Stimulated activated CD8-positive, alpha-beta memory T cell treated with anti-CD3 and anti-CD28 coated beads, Interleukin-12 subunit alpha, Interleukin-12 subunit beta, amount 100 ng/mL, for 24 hours (primary cell): ENCODE measurements around the gene TLE5.
"Not testable (repeated sequence)": the region's sequence is repeated elsewhere in the genome, so short reads cannot be mapped to it uniquely, and the experiment has no call there.

Experiments
- DNase-seq: peaks from one replicate; pipeline ENCODE4 v3.0.0-alpha.2; 2020; ENCODE audit errors: extremely low read depth

The TLE5 gene

GRCh38 chr19:3096267-3096901 is 34.1 kb upstream of the TLE5 start:
- no peak for DNase-seq

- DNase-seq, result no peak
Measured at GRCh38 chr19:3095441-3096191, 33.3 kb upstream of the TLE5 start.

GRCh38 chr19:3094601-3095440 is 32.5 kb upstream of the TLE5 start:
- no peak for DNase-seq

GRCh38 chr19:3089299-3089855 is 27.1 kb upstream of the TLE5 start:
- not testable (repeated sequence) for DNase-seq

- DNase-seq, result no peak
Measured at GRCh38 chr19:3087769-3088168, 25.5 kb upstream of the TLE5 start.

GRCh38 chr19:3084943-3085342 is 22.6 kb upstream of the TLE5 start:
- DNase-seq, result no peak

- no peak for DNase-seq
Measured at GRCh38 chr19:3083964-3084363, 21.7 kb upstream of the TLE5 start.

- no peak for DNase-seq
Measured at GRCh38 chr19:3082331-3082730, 20.0 kb upstream of the TLE5 start.

GRCh38 chr19:3080286-3080685 is 18.0 kb upstream of the TLE5 start:
- no peak for DNase-seq

GRCh38 chr19:3079578-3079977 is 17.3 kb upstream of the TLE5 start:
- DNase-seq, result no peak

GRCh38 chr19:3075605-3076431 is 13.5 kb upstream of the TLE5 start:
- DNase-seq, result no peak

GRCh38 chr19:3073931-3074595 is 11.8 kb upstream of the TLE5 start:
- no peak for DNase-seq

- no peak for DNase-seq
Measured at GRCh38 chr19:3073159-3073563, 10.9 kb upstream of the TLE5 start.

- no peak for DNase-seq
Measured at GRCh38 chr19:3071768-3072167, 9.5 kb upstream of the TLE5 start.

- no peak for DNase-seq
Measured at GRCh38 chr19:3068071-3068470, 5.8 kb upstream of the TLE5 start.

GRCh38 chr19:3067563-3067962 is 5.3 kb upstream of the TLE5 start:
- DNase-seq, result no peak

- DNase-seq, result no peak
Measured at GRCh38 chr19:3066482-3067049, 4.3 kb upstream of the TLE5 start.

GRCh38 chr19:3065675-3066357 is 3.5 kb upstream of the TLE5 start:
- DNase-seq, result no peak

- DNase-seq, result no peak
Measured at GRCh38 chr19:3064011-3064330, 1.7 kb upstream of the TLE5 start.
